Brain microvascular endothelial cell (primary cell): ENCODE measurements around the gene FOXA1.

Experiments
- DNase-seq: peaks from one replicate; pipeline ENCODE4 v3.0.0-alpha.2; 2020
- H3K27ac ChIP-seq: fragments of 250-450 bp; sonication (Bioruptor Pico); 2 replicates; pipeline ENCODE4 v1.5.1; 2020; ENCODE audit warnings: mild to moderate bottlenecking, moderate library complexity
- H3K27me3 ChIP-seq: fragments of 250-450 bp; sonication (Bioruptor Pico); replicated peaks from 2 replicates; pipeline ENCODE4 v1.5.1; 2020; ENCODE audit warnings: mild to moderate bottlenecking
- H3K36me3 ChIP-seq: fragments of 250-450 bp; sonication (Bioruptor Pico); replicated peaks from 2 replicates; pipeline ENCODE4 v1.5.1; 2020; ENCODE audit warnings: mild to moderate bottlenecking
- H3K4me3 ChIP-seq: 2 replicates; pipeline ENCODE4 v1.5.1; 2011; ENCODE audit warnings: low read depth, mild to moderate bottlenecking, control low read depth, low read length, moderate library complexity
- in situ Hi-C: cut with HindIII; loops from 2 replicates; pipeline ENCODE4 v1.10.0; 2017; ENCODE audit warnings: low sequenced_read_pairs, low pct_ligation_motif_present
- TF ChIP-seq, protein P1 (sequence below): IDR thresholded peaks from 2 replicates; pipeline ENCODE4 v1.5.1; 2011; ENCODE audit warnings: low read depth, mild to moderate bottlenecking, moderate library complexity, low read length, control low read depth, inconsistent platforms; ENCODE audit errors: missing control alignments

Gene FOXA1

DNA sequence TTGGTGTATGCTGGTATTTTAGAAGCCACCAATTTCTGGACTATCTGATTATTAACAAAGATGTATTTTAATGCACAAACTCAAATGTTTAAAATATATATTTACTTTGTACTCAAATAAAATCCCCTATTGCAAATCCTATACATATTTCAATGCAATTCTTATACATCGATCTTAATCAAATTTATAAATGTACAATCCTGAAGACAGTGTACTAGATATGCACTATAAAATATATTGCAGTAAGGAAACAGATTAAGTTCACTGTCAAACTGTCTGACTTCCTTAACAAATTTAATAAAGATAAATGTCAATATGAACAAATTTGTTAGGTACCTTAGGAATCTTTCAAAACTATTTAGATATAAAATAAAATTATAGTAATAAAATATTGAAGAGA is 43.9 kb downstream of the FOXA1 start:
- TF ChIP-seq, protein P1, sequence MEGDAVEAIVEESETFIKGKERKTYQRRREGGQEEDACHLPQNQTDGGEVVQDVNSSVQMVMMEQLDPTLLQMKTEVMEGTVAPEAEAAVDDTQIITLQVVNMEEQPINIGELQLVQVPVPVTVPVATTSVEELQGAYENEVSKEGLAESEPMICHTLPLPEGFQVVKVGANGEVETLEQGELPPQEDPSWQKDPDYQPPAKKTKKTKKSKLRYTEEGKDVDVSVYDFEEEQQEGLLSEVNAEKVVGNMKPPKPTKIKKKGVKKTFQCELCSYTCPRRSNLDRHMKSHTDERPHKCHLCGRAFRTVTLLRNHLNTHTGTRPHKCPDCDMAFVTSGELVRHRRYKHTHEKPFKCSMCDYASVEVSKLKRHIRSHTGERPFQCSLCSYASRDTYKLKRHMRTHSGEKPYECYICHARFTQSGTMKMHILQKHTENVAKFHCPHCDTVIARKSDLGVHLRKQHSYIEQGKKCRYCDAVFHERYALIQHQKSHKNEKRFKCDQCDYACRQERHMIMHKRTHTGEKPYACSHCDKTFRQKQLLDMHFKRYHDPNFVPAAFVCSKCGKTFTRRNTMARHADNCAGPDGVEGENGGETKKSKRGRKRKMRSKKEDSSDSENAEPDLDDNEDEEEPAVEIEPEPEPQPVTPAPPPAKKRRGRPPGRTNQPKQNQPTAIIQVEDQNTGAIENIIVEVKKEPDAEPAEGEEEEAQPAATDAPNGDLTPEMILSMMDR, result no peak
- DNase-seq, result no peak
- no peaks in the 10 kb centered on the region for H3K36me3 ChIP-seq
- in situ Hi-C loops, result no loop called here
- no peaks in the 10 kb centered on the region for H3K27me3 ChIP-seq
- no peak overlapping the region for H3K27ac ChIP-seq
- no peak overlapping the region for H3K4me3 ChIP-seq

DNA sequence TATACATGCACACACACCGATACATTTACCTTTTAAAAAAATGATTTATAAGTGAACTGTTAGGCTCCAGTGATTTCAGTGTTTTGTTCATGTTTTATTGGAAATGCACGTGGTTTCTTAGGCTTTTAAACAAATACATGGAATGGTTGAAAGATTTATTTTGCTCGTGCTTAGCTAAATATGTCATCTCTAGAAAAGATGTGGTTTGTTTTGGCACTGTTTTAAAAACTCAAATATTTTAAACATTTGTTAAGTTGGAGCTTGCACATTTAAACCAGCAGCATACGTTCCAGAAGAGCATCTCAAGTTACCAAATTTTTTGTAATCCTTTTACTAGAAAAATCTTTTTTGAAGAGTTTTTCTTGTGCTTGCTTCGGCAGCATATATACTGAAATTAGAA is 44.5 kb downstream of the FOXA1 start:
- TF ChIP-seq, protein P1, result no peak
- in situ Hi-C loops, result no loop called here
- no peaks in the 10 kb centered on the region for H3K27me3 ChIP-seq
- no peaks in the 10 kb centered on the region for H3K36me3 ChIP-seq
- H3K4me3 ChIP-seq, result no peak overlapping the region
- no peak overlapping the region for H3K27ac ChIP-seq
- DNase-seq, result no peak

DNA sequence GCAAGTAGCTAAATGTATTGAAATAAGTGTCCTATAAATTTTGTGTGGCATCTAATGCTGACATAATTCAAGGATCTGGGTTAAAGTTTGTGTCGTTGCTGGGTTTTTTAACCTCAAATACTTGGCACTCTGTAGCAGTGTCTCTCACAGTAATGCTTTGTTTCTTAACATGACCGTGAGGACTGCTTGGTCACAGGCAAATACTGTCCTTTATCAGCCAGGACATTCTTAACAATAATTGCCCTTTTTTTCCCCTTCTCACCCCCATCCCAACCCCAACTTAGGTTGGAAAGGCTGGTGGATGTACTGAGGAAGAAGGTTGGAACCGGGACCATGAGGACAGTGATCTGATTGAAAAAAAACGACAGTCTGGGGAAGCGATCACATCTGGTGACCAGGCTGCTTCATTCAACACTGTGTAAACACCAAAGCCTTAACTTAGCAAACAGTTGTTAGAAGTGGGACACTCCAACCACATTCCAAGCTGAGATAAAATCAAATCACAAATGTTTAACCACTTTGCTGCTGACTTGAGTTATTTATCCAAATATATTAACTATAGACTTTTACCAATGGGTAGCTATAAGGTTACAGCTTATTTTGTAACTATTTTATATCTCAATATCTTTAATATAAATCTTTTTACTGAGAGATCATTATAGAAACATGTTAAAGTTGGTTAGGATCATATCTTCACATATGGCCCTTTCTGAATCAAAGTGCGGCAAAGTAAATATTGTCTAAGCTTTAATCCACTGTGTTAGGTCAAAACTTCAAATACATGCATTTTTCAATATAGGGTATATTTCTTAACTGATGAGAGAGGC is 48.2 kb downstream of the FOXA1 start:
- in situ Hi-C loops, result no loop called here
- no peak overlapping the region for H3K4me3 ChIP-seq
- H3K27ac ChIP-seq, result no peak overlapping the region
- no peaks in the 10 kb centered on the region for H3K36me3 ChIP-seq
- TF ChIP-seq, protein P1, result no peak
- peak; percentile 11 for DNase-seq
- no peaks in the 10 kb centered on the region for H3K27me3 ChIP-seq

DNA sequence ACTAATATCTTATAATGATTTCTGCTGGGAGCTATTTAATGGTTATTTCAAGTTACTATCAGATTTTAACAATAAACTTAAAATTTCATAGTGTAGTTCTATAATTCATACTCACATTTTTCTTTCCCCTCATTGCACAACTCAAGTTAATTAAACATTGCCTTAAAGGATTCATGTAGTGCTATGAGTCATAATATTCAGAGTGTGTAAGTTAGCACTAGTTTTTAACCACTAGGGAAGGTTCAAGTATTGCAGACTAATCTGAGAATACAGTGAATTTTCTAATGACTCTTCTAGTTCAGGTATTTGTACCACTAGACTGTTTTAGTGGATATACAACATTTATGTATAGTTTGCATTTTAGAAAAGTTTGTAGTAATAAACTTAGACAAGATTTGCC is 49.9 kb downstream of the FOXA1 start:
- Histone ChIP-seq H3K4me3 (no peak overlapping the region), H3K36me3 (no peaks in the 10 kb centered on the region), H3K27ac (no peak overlapping the region), H3K27me3 (no peaks in the 10 kb centered on the region)
- in situ Hi-C loops, result no loop called here
- TF ChIP-seq, protein P1, result no peak
- no peak for DNase-seq

DNA sequence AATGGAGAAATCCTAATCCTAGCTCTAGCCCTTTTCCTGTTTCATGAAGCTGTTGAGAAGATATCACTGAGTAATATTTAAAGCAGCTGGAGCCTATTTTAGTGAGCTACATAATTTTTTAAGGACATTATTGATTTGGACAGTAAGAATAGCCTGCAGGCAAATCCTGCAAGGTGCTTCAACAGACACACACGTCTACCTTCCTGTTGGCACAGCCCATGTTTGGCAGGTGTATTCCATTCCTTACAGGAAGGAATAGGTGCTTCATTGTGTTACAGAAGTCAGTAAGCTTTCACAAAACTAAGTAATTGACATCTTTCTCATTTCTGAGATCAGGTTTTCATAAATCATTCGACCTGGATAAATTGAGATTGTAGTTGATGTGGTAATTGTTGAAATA is 50.6 kb downstream of the FOXA1 start:
- H3K36me3 ChIP-seq, result no peaks in the 10 kb centered on the region
- in situ Hi-C loops, result no loop called here
- no peak for DNase-seq
- no peaks in the 10 kb centered on the region for H3K27me3 ChIP-seq
- no peak overlapping the region for H3K4me3 ChIP-seq
- H3K27ac ChIP-seq, result no peak overlapping the region
- TF ChIP-seq, protein P1, result no peak

DNA sequence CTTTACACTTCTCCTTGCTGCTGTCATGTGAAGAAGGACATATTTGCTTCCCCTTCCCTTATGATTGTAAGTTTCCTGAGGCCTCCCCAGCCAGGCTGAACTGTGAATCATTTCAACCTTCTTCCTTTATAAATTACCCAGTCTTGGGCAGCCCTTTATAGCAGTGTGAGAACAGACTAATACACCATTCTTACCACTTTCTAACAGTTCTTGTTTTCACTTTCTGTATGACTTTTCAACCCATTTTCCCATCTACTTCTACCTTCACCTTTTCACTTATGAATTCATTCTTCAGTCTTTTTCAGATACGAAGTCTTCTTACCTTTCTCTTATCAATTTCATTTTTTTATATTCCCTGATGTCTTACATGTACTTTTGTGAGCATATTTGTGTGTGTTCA is 55.1 kb downstream of the FOXA1 start:
- TF ChIP-seq, protein P1, result no peak
- in situ Hi-C loops, result no loop called here
- H3K27me3 ChIP-seq, result no peaks in the 10 kb centered on the region
- H3K27ac ChIP-seq, result no peak overlapping the region
- no peaks in the 10 kb centered on the region for H3K36me3 ChIP-seq
- no peak for DNase-seq
- H3K4me3 ChIP-seq, result no peak overlapping the region
